H9 (cell line): ENCODE measurements around the gene RMRP. TPM values are rescaled to one million over a fixed set of nuclear protein-coding genes. Genes with fewer than 3 reads are reported as not detected.

Source experiments
- DNase-seq: peaks from one replicate; pipeline ENCODE4 v3.0.0-alpha.2; 2017
- H2AFZ ChIP-seq: one replicate; pipeline ENCODE4 v1.6.1; 2013; ENCODE audit warnings: mild to moderate bottlenecking, low read length, control low read depth, moderate library complexity
- H2AK5ac ChIP-seq: 2 replicates; pipeline ENCODE4 v1.6.1; 2013; ENCODE audit warnings: low read length, control low read depth, mixed read lengths; ENCODE audit not compliant: insufficient read length
- H2BK120ac ChIP-seq: one replicate; pipeline ENCODE4 v1.6.1; 2013; ENCODE audit warnings: low read depth, mild to moderate bottlenecking, low read length, control low read depth, inconsistent platforms; ENCODE audit not compliant: poor library complexity, severe bottlenecking
- H2BK12ac ChIP-seq: 2 replicates; pipeline ENCODE4 v1.6.1; 2013; ENCODE audit warnings: low read length, control low read depth, mixed read lengths, low read depth; ENCODE audit not compliant: insufficient read length
- H2BK15ac ChIP-seq: 2 replicates; pipeline ENCODE4 v1.6.1; 2013; ENCODE audit warnings: low read depth, low read length, control low read depth
- H2BK20ac ChIP-seq: one replicate; pipeline ENCODE4 v1.6.1; 2013; ENCODE audit warnings: low read depth, mild to moderate bottlenecking, low read length, control low read depth, inconsistent platforms; ENCODE audit not compliant: poor library complexity, severe bottlenecking
- H2BK5ac ChIP-seq: 2 replicates; pipeline ENCODE4 v1.6.1; 2013; ENCODE audit warnings: low read length, control low read depth, mixed read lengths; ENCODE audit not compliant: insufficient read length
- H3K14ac ChIP-seq: 2 replicates; pipeline ENCODE4 v1.6.1; 2013; ENCODE audit warnings: low read length, control low read depth; ENCODE audit not compliant: insufficient read depth
- H3K18ac ChIP-seq: 2 replicates; pipeline ENCODE4 v1.6.1; 2013; ENCODE audit warnings: low read depth, mild to moderate bottlenecking, mixed read lengths, low read length, control low read depth; ENCODE audit not compliant: insufficient read length
- H3K23ac ChIP-seq: 2 replicates; pipeline ENCODE4 v1.6.1; 2013; ENCODE audit warnings: low read length, control low read depth, mixed read lengths, low read depth; ENCODE audit not compliant: insufficient read length
- H3K23me2 ChIP-seq: 2 replicates; pipeline ENCODE4 v1.6.1; 2013; ENCODE audit warnings: low read depth, mild to moderate bottlenecking, mixed read lengths, low read length, control low read depth; ENCODE audit not compliant: insufficient read length, poor library complexity, severe bottlenecking
- H3K27ac ChIP-seq: 2 replicates; pipeline ENCODE4 v1.5.1; 2013; ENCODE audit warnings: low read length, control low read depth, mixed read lengths, low read depth; ENCODE audit not compliant: insufficient read length
- H3K27me3 ChIP-seq: 2 replicates; pipeline ENCODE4 v1.6.1; 2013; ENCODE audit warnings: low read length, control low read depth, inconsistent platforms; ENCODE audit not compliant: insufficient read depth
- H3K4ac ChIP-seq: 2 replicates; pipeline ENCODE4 v1.6.1; 2013; ENCODE audit warnings: low read depth, mild to moderate bottlenecking, control low read depth, inconsistent platforms, low read length, moderate library complexity
- H3K4me1 ChIP-seq: 2 replicates; pipeline ENCODE4 v1.6.1; 2013; ENCODE audit warnings: low read length, control low read depth, inconsistent platforms; ENCODE audit not compliant: insufficient read depth
- H3K4me2 ChIP-seq: 2 replicates; pipeline ENCODE4 v1.6.1; 2013; ENCODE audit warnings: low read length, control low read depth, mixed read lengths; ENCODE audit not compliant: insufficient read length, insufficient read depth
- H3K56ac ChIP-seq: 2 replicates; pipeline ENCODE4 v1.6.1; 2013; ENCODE audit warnings: low read depth, mild to moderate bottlenecking, mixed read lengths, low read length, control low read depth; ENCODE audit not compliant: insufficient read length
- H3K79me1 ChIP-seq: 2 replicates; pipeline ENCODE4 v1.6.1; 2013; ENCODE audit warnings: low read depth, mild to moderate bottlenecking, moderate library complexity, low read length, control low read depth, inconsistent platforms; ENCODE audit not compliant: insufficient read depth, poor library complexity, severe bottlenecking
- H3K79me2 ChIP-seq: 2 replicates; pipeline ENCODE4 v1.6.1; 2013; ENCODE audit warnings: low read length, control low read depth, inconsistent platforms; ENCODE audit not compliant: insufficient read depth
- H3K9ac ChIP-seq: 2 replicates; pipeline ENCODE4 v1.6.1; 2013; ENCODE audit warnings: low read length, control low read depth, mixed read lengths; ENCODE audit not compliant: insufficient read length; ENCODE audit errors: extremely low read depth
- H3K9me3 ChIP-seq: one replicate; pipeline ENCODE4 v1.6.1; 2013; ENCODE audit warnings: low read depth, low read length, inconsistent platforms; ENCODE audit not compliant: control insufficient read depth
- H3T11ph ChIP-seq: one replicate; pipeline ENCODE4 v1.6.1; 2013; ENCODE audit warnings: mild to moderate bottlenecking, low read length, control low read depth, inconsistent platforms
- H4K20me1 ChIP-seq: one replicate; pipeline ENCODE4 v1.6.1; 2013; ENCODE audit not compliant: control insufficient read depth, insufficient read length, insufficient read depth
- H4K5ac ChIP-seq: 2 replicates; pipeline ENCODE4 v1.6.1; 2013; ENCODE audit warnings: low read depth, mild to moderate bottlenecking, mixed read lengths, low read length, control low read depth; ENCODE audit not compliant: insufficient read length
- H4K8ac ChIP-seq: replicated peaks from 2 replicates; pipeline ENCODE4 v1.6.1; 2013; ENCODE audit warnings: low read length, control low read depth, mixed read lengths, low read depth; ENCODE audit not compliant: insufficient read length
- H4K91ac ChIP-seq: 2 replicates; pipeline ENCODE4 v1.6.1; 2013; ENCODE audit warnings: low read depth, mild to moderate bottlenecking, moderate library complexity, mixed read lengths, low read length, control low read depth; ENCODE audit not compliant: insufficient read length
- H3K27ac Mint-ChIP-seq, 3 experiments: 2 replicates in 2 of 3; 3 replicates in 1 of 3; pipeline ENCODE4 v1.8.0; 2020 to 2021; ENCODE audit warnings: mixed read lengths in 3 of 3, mild to moderate bottlenecking in 1 of 3, moderate library complexity in 1 of 3
- H3K27me3 Mint-ChIP-seq: 2 replicates; pipeline ENCODE4 v1.8.0; 2021; ENCODE audit warnings: low read depth, mild to moderate bottlenecking, moderate library complexity, mixed read lengths
- H3K36me3 Mint-ChIP-seq, 3 experiments: 2 replicates in 2 of 3; 3 replicates in 1 of 3; pipeline ENCODE4 v1.8.0; 2020 to 2021; ENCODE audit warnings: low read depth in 3 of 3, mixed read lengths in 3 of 3; ENCODE audit not compliant: insufficient read depth in 1 of 3
- H3K4me1 Mint-ChIP-seq, 2 experiments: 2 replicates each; pipeline ENCODE4 v1.8.0; 2020; ENCODE audit warnings: mixed read lengths in 2 of 2
- H3K4me3 Mint-ChIP-seq, 2 experiments: 2 replicates in 1 of 2; 3 replicates in 1 of 2; pipeline ENCODE4 v1.8.0; 2020 to 2021; ENCODE audit warnings: mild to moderate bottlenecking in 2 of 2, mixed read lengths in 2 of 2, moderate library complexity in 1 of 2
- H3K9me3 Mint-ChIP-seq, 2 experiments: 2 replicates in 1 of 2; 3 replicates in 1 of 2; pipeline ENCODE4 v1.8.0; 2020; ENCODE audit warnings: mild to moderate bottlenecking in 2 of 2, mixed read lengths in 2 of 2, moderate library complexity in 1 of 2
- WGBS: extraction: QIAGEN DNeasy Blood & Tissue Kit; methylation state at CpG from one replicate; pipeline ENCODE4 v1.1.7; 2013; ENCODE audit warnings: missing lambda C conversion rate, low lambda C conversion rate, mixed read lengths; ENCODE audit not compliant: insufficient read length; ENCODE audit errors: extremely low coverage; 5-methylcytosine and 5-hydroxymethylcytosine counted together
- total RNA-seq: library from RNA; stranded (reverse); gene quantifications from 2 replicates; pipeline ENCODE4 v1.2.1, GENCODE V29; 2021
- TF ChIP-seq, protein P1 (sequence below): fragments of 200-600 bp; sonication (generic); conservative IDR thresholded peaks from 3 replicates; pipeline ENCODE4 v1.8.0; 2021; ENCODE audit warnings: antibody characterized with exemption, mild to moderate bottlenecking

RMRP gene
- total RNA-seq, 1 experiment from 2014 or later: 18,417 TPM

- Histone ChIP-seq H3K79me2 (no peaks in the 10 kb centered on the region), H3K23ac (no peak within 1 kb of the TSS), H3K4me2 (peak within 1 kb of the TSS; percentile 77), H2AFZ (peak within 1 kb of the TSS; percentile 69), H4K91ac (no peak within 1 kb of the TSS), H3K4me1 (no peaks in the 10 kb centered on the region; the same call in 1 of the 2 replicates), H2BK120ac (no peak within 1 kb of the TSS), H3K79me1 (no peaks in the 10 kb centered on the region), H2BK20ac (no peak within 1 kb of the TSS), H3T11ph (no peak within 1 kb of the TSS), H4K20me1 (no peaks in the 10 kb centered on the region), H2AK5ac (no peak within 1 kb of the TSS), H4K8ac (peak within 1 kb of the TSS; percentile 50), H3K23me2 (peaks cover 13% of the 10 kb centered on the region), H3K56ac (no peak within 1 kb of the TSS), H3K27me3 (peaks cover 4% of the 10 kb centered on the region; the same call in 1 of the 2 replicates), H3K9ac (peak within 1 kb of the TSS; percentile 43), H3K4ac (no peak within 1 kb of the TSS), H2BK5ac (no peak within 1 kb of the TSS), H2BK15ac (no peak within 1 kb of the TSS), H3K9me3 (no peaks in the 10 kb centered on the region), H2BK12ac (no peak within 1 kb of the TSS), H3K18ac (peak within 1 kb of the TSS; percentile 89), H3K27ac (no peak within 1 kb of the TSS), H4K5ac (no peak within 1 kb of the TSS), H3K14ac (peak within 1 kb of the TSS; percentile 78)
- no CpG with 5 or more reads among the region's 7 CpGs for WGBS
- peaks cover 42% of the 10 kb centered on the region for H3K27me3 Mint-ChIP-seq
- H3K36me3 Mint-ChIP-seq: no peaks in the 10 kb centered on the region
- peaks cover 15 to 18% of the 10 kb centered on the region in 2 experiments for H3K4me1 Mint-ChIP-seq
- H3K4me3 Mint-ChIP-seq: peak within 1 kb of the TSS; percentile 76 to 79
- peak within 1 kb of the TSS in 1 of 3 experiments; percentile 69; a peak in 2 of 7 replicates for H3K27ac Mint-ChIP-seq
- TF ChIP-seq, protein P1, sequence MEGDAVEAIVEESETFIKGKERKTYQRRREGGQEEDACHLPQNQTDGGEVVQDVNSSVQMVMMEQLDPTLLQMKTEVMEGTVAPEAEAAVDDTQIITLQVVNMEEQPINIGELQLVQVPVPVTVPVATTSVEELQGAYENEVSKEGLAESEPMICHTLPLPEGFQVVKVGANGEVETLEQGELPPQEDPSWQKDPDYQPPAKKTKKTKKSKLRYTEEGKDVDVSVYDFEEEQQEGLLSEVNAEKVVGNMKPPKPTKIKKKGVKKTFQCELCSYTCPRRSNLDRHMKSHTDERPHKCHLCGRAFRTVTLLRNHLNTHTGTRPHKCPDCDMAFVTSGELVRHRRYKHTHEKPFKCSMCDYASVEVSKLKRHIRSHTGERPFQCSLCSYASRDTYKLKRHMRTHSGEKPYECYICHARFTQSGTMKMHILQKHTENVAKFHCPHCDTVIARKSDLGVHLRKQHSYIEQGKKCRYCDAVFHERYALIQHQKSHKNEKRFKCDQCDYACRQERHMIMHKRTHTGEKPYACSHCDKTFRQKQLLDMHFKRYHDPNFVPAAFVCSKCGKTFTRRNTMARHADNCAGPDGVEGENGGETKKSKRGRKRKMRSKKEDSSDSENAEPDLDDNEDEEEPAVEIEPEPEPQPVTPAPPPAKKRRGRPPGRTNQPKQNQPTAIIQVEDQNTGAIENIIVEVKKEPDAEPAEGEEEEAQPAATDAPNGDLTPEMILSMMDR: no peak
- DNase-seq: no peak
- H3K9me3 Mint-ChIP-seq: no peaks in the 10 kb centered on the region
Measured at GRCh38 chr9:35618325-35618727, 39.5 kb downstream of the RMRP start, which contains the start of gene CD72. CD72 (minus strand) TSS chr9:35618413; CDS start chr9:35618303, 110 bp downstream.
